Ectodermal cell (in vitro differentiated cells): Measurements from ENCODE around the gene CLDN34.

Experiments used
- H3K27ac ChIP-seq: 2 replicates; pipeline ENCODE4 v1.7.0; 2013; ENCODE audit warnings: mild to moderate bottlenecking, low read depth, low read length; ENCODE audit not compliant: insufficient read depth, poor library complexity, severe bottlenecking
- H3K27me3 ChIP-seq: 2 replicates; pipeline ENCODE4 v1.7.0; 2013; ENCODE audit warnings: mild to moderate bottlenecking, low read length; ENCODE audit not compliant: insufficient read depth, control insufficient read depth, poor library complexity, severe bottlenecking
- H3K36me3 ChIP-seq: one replicate; pipeline ENCODE4 v1.7.0; 2013; ENCODE audit warnings: low read length; ENCODE audit not compliant: control insufficient read depth, insufficient read depth
- H3K4me1 ChIP-seq: one replicate; pipeline ENCODE4 v1.7.0; 2013; ENCODE audit warnings: low read length; ENCODE audit not compliant: control insufficient read depth, insufficient read depth
- H3K4me3 ChIP-seq: 2 replicates; pipeline ENCODE4 v1.7.0; 2013; ENCODE audit warnings: low read depth, low read length, control low read depth; ENCODE audit not compliant: insufficient read depth
- H3K9me3 ChIP-seq: 2 replicates; pipeline ENCODE4 v1.7.0; 2013; ENCODE audit warnings: mild to moderate bottlenecking, low read length, moderate library complexity; ENCODE audit not compliant: control insufficient read depth
- WGBS, 2 experiments: methylation state at CpG; one replicate each; pipeline ENCODE4 v1.1.7; 2013; ENCODE audit warnings: missing lambda C conversion rate in 2 of 2; 5-methylcytosine and 5-hydroxymethylcytosine counted together

CLDN34 gene

GRCh38 chrX:10001496-10001895 lies 34.3 kb downstream of the CLDN34 start:
- Histone ChIP-seq H3K4me1 (no peaks in the 10 kb centered on the region), H3K27ac (no peak overlapping the region), H3K27me3 (no peaks in the 10 kb centered on the region), H3K9me3 (no peaks in the 10 kb centered on the region), H3K4me3 (no peak overlapping the region), H3K36me3 (no peaks in the 10 kb centered on the region)
- 100% methylated on average over 1 to 2 of the region's 3 CpGs for WGBS, 2 experiments

GRCh38 chrX:10004832-10005475 lies 37.8 kb downstream of the CLDN34 start:
- Histone ChIP-seq H3K9me3 (no peaks in the 10 kb centered on the region), H3K27me3 (no peaks in the 10 kb centered on the region), H3K4me1 (no peaks in the 10 kb centered on the region), H3K27ac (no peak overlapping the region), H3K4me3 (no peak overlapping the region), H3K36me3 (no peaks in the 10 kb centered on the region)
- WGBS, 2 experiments = 91 to 95% methylated on average over 7 to 8 of the region's 8 CpGs

GRCh38 chrX:10006086-10006485 lies 38.9 kb downstream of the CLDN34 start:
- H3K4me3 ChIP-seq = no peak overlapping the region
- peaks cover 6% of the 10 kb centered on the region for H3K4me1 ChIP-seq
- H3K9me3 ChIP-seq = no peaks in the 10 kb centered on the region
- 87 to 96% methylated on average over 7 to 8 of the region's 8 CpGs for WGBS, 2 experiments
- H3K36me3 ChIP-seq = no peaks in the 10 kb centered on the region
- H3K27ac ChIP-seq = no peak overlapping the region
- no peaks in the 10 kb centered on the region for H3K27me3 ChIP-seq

GRCh38 chrX:10006770-10007169 lies 39.6 kb downstream of the CLDN34 start:
- 82 to 93% methylated on average over 4 of the region's 4 CpGs for WGBS, 2 experiments
- H3K36me3 ChIP-seq = no peaks in the 10 kb centered on the region
- H3K4me1 ChIP-seq = peaks cover 6% of the 10 kb centered on the region
- no peaks in the 10 kb centered on the region for H3K27me3 ChIP-seq
- H3K27ac ChIP-seq = no peak overlapping the region
- no peak overlapping the region for H3K4me3 ChIP-seq
- H3K9me3 ChIP-seq = no peaks in the 10 kb centered on the region

- H3K36me3 ChIP-seq = no peaks in the 10 kb centered on the region
- peaks cover 6% of the 10 kb centered on the region for H3K4me1 ChIP-seq
- H3K4me3 ChIP-seq = no peak overlapping the region
- 73 to 86% methylated on average over 2 of the region's 3 CpGs for WGBS, 2 experiments
- no peaks in the 10 kb centered on the region for H3K9me3 ChIP-seq
- no peaks in the 10 kb centered on the region for H3K27me3 ChIP-seq
- H3K27ac ChIP-seq = no peak overlapping the region
Measured at GRCh38 chrX:10007621-10008020, 40.5 kb downstream of the CLDN34 start.

GRCh38 chrX:10008483-10009056 lies 41.4 kb downstream of the CLDN34 start:
- Histone ChIP-seq H3K4me3 (no peak overlapping the region), H3K27me3 (no peaks in the 10 kb centered on the region), H3K36me3 (no peaks in the 10 kb centered on the region), H3K9me3 (no peaks in the 10 kb centered on the region), H3K27ac (no peak overlapping the region), H3K4me1 (peaks cover 6% of the 10 kb centered on the region)
- 90 to 97% methylated on average over 2 of the region's 2 CpGs for WGBS, 2 experiments

- H3K4me3 ChIP-seq = no peak overlapping the region
- no peaks in the 10 kb centered on the region for H3K27me3 ChIP-seq
- no peaks in the 10 kb centered on the region for H3K9me3 ChIP-seq
- no peaks in the 10 kb centered on the region for H3K36me3 ChIP-seq
- H3K27ac ChIP-seq = no peak overlapping the region
- peaks cover 6% of the 10 kb centered on the region for H3K4me1 ChIP-seq
- 68 to 71% methylated on average over 1 of the region's 1 CpG for WGBS, 2 experiments
Measured at GRCh38 chrX:10009741-10010140, 42.6 kb downstream of the CLDN34 start.

- Histone ChIP-seq H3K9me3 (no peaks in the 10 kb centered on the region), H3K36me3 (no peaks in the 10 kb centered on the region), H3K27me3 (no peaks in the 10 kb centered on the region), H3K27ac (peak overlapping the region; percentile 81), H3K4me1 (peaks cover 6% of the 10 kb centered on the region), H3K4me3 (no peak overlapping the region)
- WGBS, 2 experiments = 29 to 34% methylated on average over 3 to 5 of the region's 5 CpGs
Measured at GRCh38 chrX:10010686-10011085, 43.5 kb downstream of the CLDN34 start.

GRCh38 chrX:10011261-10011931 lies 44.2 kb downstream of the CLDN34 start:
- Histone ChIP-seq H3K36me3 (no peaks in the 10 kb centered on the region), H3K27me3 (no peaks in the 10 kb centered on the region), H3K9me3 (no peaks in the 10 kb centered on the region), H3K4me3 (no peak overlapping the region), H3K4me1 (peaks cover 6% of the 10 kb centered on the region), H3K27ac (peak overlapping the region; percentile 81)
- WGBS, 2 experiments = 11 to 13% methylated on average over 5 to 6 of the region's 10 CpGs

GRCh38 chrX:10011991-10012390 lies 44.8 kb downstream of the CLDN34 start:
- Histone ChIP-seq H3K9me3 (no peaks in the 10 kb centered on the region), H3K27me3 (no peaks in the 10 kb centered on the region), H3K4me1 (peaks cover 6% of the 10 kb centered on the region), H3K36me3 (no peaks in the 10 kb centered on the region), H3K27ac (peak overlapping the region; percentile 50), H3K4me3 (no peak overlapping the region)
- 27% methylated on average over 9 of the region's 9 CpGs for whole genome bisulfite sequencing, 2 experiments
